BE2C (cell line): ENCODE data around the gene KCNH6.

Experiments
- DNase-seq: peaks from one replicate; pipeline ENCODE4 v3.0.0-alpha.2; 2020
- H3K27me3 ChIP-seq: fragments of 250-450 bp; sonication (Bioruptor Pico); 2 replicates; pipeline ENCODE4 v1.5.1; 2020; ENCODE audit warnings: mild to moderate bottlenecking
- H3K36me3 ChIP-seq: fragments of 250-450 bp; sonication (Bioruptor Pico); 2 replicates; pipeline ENCODE4 v1.5.1; 2020; ENCODE audit warnings: mild to moderate bottlenecking
- H3K4me1 ChIP-seq: fragments of 250-450 bp; sonication (Bioruptor Pico); 2 replicates; pipeline ENCODE4 v1.5.1; 2020
- H3K4me3 ChIP-seq: 2 replicates; pipeline ENCODE4 v1.5.1; 2011; ENCODE audit warnings: low read depth, low read length
- H3K9me3 ChIP-seq: fragments of 250-450 bp; sonication (Bioruptor Pico); 2 replicates; pipeline ENCODE4 v1.5.1; 2020
- CTCF ChIP-seq: IDR thresholded peaks from 2 replicates; pipeline ENCODE4 v1.5.1; 2012; ENCODE audit warnings: mild to moderate bottlenecking, low read depth, low read length

The KCNH6 gene

GRCh38 chr17:63490858-63491400 is 32.2 kb upstream of the KCNH6 start:
- no peak for TF ChIP-seq CTCF
- Histone ChIP-seq H3K27me3 (no peaks in the 10 kb centered on the region), H3K4me1 (peaks cover 3% of the 10 kb centered on the region), H3K36me3 (peaks cover 95% of the 10 kb centered on the region), H3K4me3 (no peak overlapping the region), H3K9me3 (no peaks in the 10 kb centered on the region)
- no peak for DNase-seq

GRCh38 chr17:63491413-63491812 is 31.7 kb upstream of the KCNH6 start:
- Histone ChIP-seq H3K4me1 (peaks cover 8% of the 10 kb centered on the region), H3K27me3 (no peaks in the 10 kb centered on the region), H3K9me3 (no peaks in the 10 kb centered on the region), H3K36me3 (peaks cover 95% of the 10 kb centered on the region), H3K4me3 (no peak overlapping the region)
- no peak for TF ChIP-seq CTCF
- DNase-seq = no peak

GRCh38 chr17:63491977-63492618 is 31.1 kb upstream of the KCNH6 start:
- Histone ChIP-seq H3K27me3 (no peaks in the 10 kb centered on the region), H3K4me1 (peaks cover 12% of the 10 kb centered on the region), H3K9me3 (no peaks in the 10 kb centered on the region), H3K36me3 (peaks cover 93% of the 10 kb centered on the region), H3K4me3 (no peak overlapping the region)
- TF ChIP-seq CTCF = no peak
- no peak for DNase-seq

- H3K27me3 ChIP-seq = no peaks in the 10 kb centered on the region
- peaks cover 20% of the 10 kb centered on the region for H3K4me1 ChIP-seq
- no peak for TF ChIP-seq CTCF
- peaks cover 89% of the 10 kb centered on the region for H3K36me3 ChIP-seq
- DNase-seq = no peak
- H3K9me3 ChIP-seq = no peaks in the 10 kb centered on the region
- no peak overlapping the region for H3K4me3 ChIP-seq
Observed at GRCh38 chr17:63492940-63493339, 30.2 kb upstream of the KCNH6 start.

GRCh38 chr17:63493411-63493810 is 29.7 kb upstream of the KCNH6 start:
- Histone ChIP-seq H3K36me3 (peaks cover 87% of the 10 kb centered on the region), H3K4me3 (no peak overlapping the region), H3K4me1 (peaks cover 21% of the 10 kb centered on the region), H3K9me3 (no peaks in the 10 kb centered on the region), H3K27me3 (no peaks in the 10 kb centered on the region)
- TF ChIP-seq CTCF = no peak
- no peak for DNase-seq

GRCh38 chr17:63494300-63494928 is 28.7 kb upstream of the KCNH6 start:
- no peaks in the 10 kb centered on the region for H3K27me3 ChIP-seq
- no peak for DNase-seq
- no peaks in the 10 kb centered on the region for H3K9me3 ChIP-seq
- no peak overlapping the region for H3K4me3 ChIP-seq
- H3K4me1 ChIP-seq = peaks cover 21% of the 10 kb centered on the region
- TF ChIP-seq CTCF = no peak
- peaks cover 77% of the 10 kb centered on the region for H3K36me3 ChIP-seq
